CD4-positive, alpha-beta T cell treated with Interleukin-12 subunit alpha and Interleukin-12 subunit beta, for 1 hour (primary cell): ENCODE data around the gene SUN1.
"Not testable (repeated sequence)": the region's sequence is repeated elsewhere in the genome, so short reads cannot be mapped to it uniquely, and the experiment has no call there.

Experiments used
- DNase-seq: peaks from one replicate; pipeline ENCODE4 v3.0.0-alpha.2; 2020

SUN1 gene

DNA sequence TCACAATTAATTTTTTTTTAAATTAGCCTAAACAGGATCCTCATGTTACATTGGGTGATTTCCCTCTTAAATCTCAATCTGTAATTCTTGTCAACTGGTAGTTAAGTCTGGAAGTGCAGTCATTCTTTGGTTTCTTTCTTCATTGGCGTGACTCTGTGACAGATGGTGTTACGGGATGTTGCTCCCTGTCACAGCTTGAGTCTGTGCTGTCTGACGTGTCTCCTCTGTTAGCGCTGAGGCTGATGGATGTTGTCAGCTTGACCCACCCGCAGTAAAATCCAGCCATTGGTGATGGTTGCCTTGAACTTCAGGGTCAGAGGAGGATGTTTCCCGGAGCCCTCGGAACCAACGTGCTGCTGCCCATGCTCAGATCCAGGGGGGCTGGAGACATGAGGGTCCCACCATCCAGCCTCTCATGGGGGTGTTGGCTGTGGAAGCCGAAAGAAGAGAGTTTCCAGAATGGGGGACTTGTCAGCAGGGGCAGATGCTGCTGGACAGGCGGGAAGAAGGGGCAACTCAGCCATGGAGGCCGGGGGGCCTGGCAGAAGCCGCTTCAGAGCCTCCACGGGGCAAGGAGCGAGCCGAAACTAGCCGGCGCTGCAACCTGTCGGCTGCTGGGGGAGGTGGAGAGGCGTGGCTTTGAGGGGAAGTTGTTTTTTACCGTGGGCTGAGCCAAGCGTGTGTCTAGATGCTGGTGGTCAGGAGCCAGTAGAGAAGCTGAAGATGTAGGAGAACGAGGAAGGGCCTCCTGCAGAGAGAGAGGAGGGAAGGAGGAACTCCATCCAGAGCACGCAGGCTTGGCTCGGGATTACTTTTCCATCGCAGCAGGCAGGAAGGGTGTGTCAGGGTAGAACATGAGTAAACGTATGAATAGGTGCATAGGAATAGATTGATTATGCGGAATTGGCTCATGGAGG lies 3.5 kb downstream of the SUN1 start:
- no peak for DNase-seq

- DNase-seq, result no peak
Measured at GRCh38 chr7:836429-836828, 4.2 kb downstream of the SUN1 start.

GRCh38 chr7:837001-837400 lies 4.7 kb downstream of the SUN1 start:
- DNase-seq, result no peak

- DNase-seq, result no peak
Measured at GRCh38 chr7:840001-840600, 7.8 kb downstream of the SUN1 start.

GRCh38 chr7:841943-842342 lies 9.7 kb downstream of the SUN1 start:
- DNase-seq, result no peak

DNA sequence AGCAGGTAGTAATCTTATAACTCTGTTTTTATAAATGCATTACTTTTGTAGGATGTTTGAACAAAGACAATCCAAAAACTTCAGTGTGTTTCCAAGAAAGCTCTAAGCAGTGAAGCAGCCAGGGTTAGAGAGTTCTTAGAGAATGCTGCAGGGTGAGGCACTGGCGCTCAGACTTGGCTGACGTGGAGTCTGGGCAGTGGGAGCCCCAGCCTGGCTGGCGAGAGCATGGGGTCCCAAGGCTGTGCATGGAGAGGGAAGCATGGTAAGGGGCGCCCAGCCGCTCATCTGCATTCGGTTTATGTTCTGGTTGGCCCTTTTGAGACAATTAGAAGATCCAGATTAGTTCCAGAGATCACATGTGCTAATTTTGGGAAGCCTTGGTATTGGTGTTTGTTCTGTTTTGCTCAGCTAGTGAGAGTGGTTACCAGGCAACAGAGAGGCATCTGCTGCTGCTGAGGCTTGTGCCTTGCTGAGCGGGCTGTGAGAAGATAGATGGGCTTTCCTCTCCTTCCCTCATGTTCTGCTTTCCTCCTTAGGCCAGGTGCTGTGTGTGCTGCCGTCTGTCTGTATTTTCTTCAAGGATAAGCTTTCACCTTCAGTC lies 10.3 kb downstream of the SUN1 start:
- no peak for DNase-seq

- no peak for DNase-seq
Measured at GRCh38 chr7:843230-843629, 11.0 kb downstream of the SUN1 start.

- no peak for DNase-seq
Measured at GRCh38 chr7:844043-844442, 11.8 kb downstream of the SUN1 start.

- no peak for DNase-seq
Measured at GRCh38 chr7:844514-844913, 12.2 kb downstream of the SUN1 start.

GRCh38 chr7:845091-845490 lies 12.8 kb downstream of the SUN1 start:
- no peak for DNase-seq

GRCh38 chr7:845731-846130 lies 13.5 kb downstream of the SUN1 start:
- no peak for DNase-seq

DNA sequence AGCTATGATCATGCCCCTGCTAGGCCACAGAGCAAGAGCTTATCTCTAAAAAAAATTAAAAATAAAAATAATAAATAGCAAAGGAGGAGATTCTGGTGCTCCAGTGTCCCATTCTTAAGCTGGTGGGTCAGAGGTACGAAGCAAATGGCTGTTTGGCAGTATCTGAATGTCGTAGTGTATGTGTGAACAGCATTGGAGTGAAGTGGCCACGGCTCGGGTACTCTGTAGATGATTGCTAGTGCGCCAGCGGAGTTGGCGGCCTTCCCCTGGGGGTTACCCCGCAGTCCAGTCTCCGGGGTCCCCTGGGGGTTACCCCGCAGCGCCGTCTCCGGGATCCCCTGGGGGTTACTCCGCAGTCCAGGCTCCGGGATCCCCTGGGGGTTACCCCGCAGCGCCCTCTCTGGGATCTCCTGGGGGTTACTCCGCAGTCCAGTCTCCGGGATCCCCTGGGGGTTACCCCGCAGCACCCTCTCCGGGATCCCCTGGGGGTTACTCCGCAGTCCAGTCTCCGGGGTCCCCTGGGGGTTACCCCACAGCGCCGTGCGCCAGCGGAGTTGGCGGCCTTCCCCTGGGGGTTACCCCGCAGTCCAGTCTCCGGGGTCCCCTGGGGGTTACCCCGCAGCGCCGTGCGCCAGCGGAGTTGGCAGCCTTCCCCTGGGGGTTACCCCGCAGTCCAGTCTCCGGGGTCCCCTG lies 14.8 kb downstream of the SUN1 start:
- DNase-seq, result not testable (repeated sequence)

DNA sequence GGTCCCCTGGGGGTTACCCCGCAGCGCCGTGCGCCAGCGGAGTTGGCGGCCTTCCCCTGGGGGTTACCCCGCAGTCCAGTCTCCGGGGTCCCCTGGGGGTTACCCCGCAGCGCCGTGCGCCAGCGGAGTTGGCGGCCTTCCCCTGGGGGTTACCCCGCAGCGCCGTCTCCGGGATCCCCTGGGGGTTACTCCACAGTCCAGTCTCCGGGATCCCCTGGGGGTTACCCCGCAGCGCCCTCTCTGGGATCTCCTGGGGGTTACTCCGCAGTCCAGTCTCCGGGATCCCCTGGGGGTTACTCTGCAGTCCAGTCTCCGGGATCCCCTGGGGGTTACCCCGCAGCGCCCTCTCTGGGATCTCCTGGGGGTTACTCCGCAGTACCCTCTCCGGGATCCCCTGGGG lies 15.5 kb downstream of the SUN1 start:
- not testable (repeated sequence) for DNase-seq

DNA sequence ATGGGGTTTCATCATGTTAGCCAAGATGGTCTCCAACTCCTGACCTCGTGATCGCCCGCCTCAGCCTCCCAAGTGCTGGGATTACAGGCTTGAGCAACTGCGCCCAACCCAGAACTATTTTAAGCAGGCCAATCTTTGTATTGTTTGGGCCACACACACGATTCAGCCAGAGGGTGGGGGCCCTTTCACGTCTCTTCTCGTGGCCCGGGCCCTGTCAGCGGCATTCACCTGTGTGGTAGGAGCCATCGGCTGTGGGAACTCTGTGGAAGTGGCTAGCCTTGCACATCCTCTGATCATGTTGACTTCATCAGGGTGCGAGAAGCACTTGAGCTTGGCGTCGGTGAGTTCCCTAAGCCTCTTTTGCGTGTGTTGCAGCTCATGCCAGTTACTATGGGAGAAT lies 16.9 kb downstream of the SUN1 start:
- DNase-seq, result no peak

- DNase-seq, result no peak
Measured at GRCh38 chr7:849781-850180, 17.5 kb downstream of the SUN1 start.

DNA sequence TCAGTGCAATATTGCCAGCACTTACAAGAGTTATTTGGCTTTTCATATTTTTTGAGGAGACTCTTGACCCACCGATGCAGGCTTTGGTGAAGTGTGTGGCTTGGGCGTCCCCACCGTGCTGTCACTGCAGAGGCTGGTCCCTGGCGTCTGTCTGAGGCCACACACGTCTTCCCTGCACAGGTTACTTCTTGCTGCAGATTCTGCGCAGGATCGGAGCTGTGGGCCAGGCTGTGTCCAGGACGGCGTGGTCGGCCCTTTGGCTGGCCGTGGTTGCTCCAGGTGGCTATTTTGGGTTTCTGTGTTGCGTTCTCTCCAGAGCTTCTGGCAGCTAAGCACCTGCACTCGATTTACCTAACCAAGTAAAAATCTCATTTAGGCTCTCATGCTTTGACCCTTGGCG lies 18.9 kb downstream of the SUN1 start:
- DNase-seq, result no peak

- no peak for DNase-seq
Measured at GRCh38 chr7:853366-854117, 21.3 kb downstream of the SUN1 start.

- DNase-seq, result no peak
Measured at GRCh38 chr7:854118-854775, 22.0 kb downstream of the SUN1 start.

- no peak for DNase-seq
Measured at GRCh38 chr7:855686-856369, 23.6 kb downstream of the SUN1 start.

DNA sequence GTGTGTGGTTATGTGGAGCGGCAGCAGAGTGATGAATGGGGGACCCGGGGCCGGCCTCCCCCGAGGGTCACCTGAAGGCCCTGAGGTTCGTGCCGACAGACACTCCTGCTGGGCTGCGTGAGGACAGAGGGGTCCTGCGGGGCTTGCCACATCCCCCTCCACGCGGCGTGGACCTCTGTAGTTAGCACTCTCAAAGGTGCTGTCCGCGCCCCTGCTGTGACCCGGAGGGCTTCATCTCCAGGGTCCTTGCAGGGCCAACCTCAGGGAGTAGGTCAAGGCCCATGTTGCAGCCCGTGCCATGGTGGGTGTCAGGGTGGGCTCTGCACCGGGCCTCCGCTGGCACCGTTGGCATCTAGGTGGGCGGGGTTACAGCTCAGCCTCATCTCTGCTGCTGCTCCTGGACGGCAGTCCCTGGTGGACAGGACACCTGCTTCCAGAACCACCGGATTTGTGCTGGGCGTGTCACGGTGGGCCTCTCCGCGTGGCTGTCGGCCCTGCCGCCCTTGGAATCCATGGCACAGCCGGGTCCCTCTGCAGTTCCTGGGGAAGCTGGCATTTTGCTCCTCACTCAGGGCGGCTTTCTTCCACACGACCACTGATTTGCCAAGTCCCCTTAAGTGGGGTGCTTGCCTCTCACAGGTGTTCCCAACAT lies 24.3 kb downstream of the SUN1 start:
- DNase-seq, result no peak

DNA sequence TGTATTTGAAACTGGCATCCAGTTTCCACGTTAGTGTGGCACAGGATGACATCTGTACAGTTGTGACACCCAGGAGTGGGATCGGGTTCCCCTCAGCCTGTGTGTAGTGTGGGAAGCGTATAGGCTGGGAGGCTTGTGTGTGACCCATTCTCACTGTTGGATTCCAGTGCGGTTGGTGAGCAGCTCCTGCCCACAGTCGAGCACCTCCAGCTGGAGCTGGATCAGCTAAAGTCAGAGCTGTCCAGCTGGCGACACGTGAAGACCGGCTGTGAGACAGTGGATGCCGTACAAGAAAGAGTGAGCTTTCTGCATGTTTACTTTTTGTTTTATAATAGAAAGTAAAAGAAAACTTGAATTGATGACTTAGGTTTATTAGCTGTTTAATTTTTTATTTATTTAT lies 25.4 kb downstream of the SUN1 start:
- DNase-seq, result no peak
